CD4-positive, alpha-beta T cell treated with Interleukin-21 for 1 hour (primary cell): ENCODE measurements around the gene FUBP3.

Source experiments
- DNase-seq: peaks from one replicate; pipeline ENCODE4 v3.0.0-alpha.2; 2020

FUBP3 gene

DNA sequence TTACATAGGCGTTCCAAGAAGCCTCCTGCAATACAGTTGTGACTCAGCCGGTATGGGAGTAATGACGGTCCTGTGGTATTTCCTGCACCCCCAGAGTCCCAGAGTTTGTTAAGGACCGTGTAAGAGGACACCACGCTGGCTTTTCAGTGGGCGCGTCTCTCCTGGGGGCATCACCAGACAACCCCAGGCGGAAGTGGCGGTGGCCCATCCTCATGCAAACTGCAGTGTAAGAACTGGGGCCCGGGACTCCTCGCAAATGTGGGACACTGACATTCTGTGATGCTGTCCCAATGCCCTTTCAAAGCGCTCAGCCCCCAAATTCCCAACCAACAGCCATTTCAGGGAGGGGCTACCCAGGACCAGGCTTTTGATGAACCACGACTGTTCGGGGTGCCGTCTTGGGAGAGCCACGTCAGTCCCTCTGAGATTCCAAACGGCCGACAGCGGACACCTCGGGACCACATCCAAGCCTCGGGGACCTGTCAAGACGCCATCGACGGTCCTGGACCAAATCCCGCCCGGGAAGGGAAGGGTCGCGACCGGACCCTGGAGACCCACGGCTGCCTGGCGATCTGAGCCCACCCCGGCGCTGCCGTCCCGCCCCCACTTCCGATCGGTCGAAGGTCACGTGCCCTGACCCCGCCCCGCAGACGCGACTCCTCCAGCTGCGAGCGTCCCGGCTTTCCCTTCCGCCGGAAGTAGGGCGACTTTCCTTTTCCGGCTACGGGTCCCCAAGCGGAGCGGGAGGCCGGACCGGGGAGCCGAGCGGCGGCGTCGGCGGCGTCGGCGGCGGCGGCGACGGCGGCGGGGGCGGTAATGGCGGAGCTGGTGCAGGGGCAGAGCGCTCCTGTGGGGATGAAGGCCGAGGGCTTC, at the start of gene FUBP3:
FUBP3 (plus strand) TSS at position 713 of the 873 bp plus-strand sequence; CDS start at position 817, 104 bp downstream.
- DNase-seq, result peak; percentile 89

DNA sequence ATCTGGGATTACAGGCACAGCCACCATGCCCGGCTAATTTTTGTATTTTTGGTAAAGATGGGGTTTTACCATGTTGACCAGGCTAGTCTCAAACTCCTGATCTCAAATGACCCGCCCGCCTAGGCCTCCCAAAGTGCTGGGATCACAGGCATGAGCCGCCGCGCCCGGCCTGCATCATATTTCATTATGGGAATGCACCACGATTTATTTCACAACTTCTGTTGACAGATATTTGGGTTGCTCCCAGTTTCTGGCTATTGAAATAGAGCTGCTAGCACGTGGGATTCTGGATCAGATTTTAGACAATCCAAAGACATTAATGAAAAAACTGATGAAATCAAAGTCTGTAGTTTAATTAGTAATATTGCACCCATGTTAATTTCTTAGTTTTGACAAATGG, 48.4 kb upstream of the FUBP3 start:
- DNase-seq, result no peak

DNA sequence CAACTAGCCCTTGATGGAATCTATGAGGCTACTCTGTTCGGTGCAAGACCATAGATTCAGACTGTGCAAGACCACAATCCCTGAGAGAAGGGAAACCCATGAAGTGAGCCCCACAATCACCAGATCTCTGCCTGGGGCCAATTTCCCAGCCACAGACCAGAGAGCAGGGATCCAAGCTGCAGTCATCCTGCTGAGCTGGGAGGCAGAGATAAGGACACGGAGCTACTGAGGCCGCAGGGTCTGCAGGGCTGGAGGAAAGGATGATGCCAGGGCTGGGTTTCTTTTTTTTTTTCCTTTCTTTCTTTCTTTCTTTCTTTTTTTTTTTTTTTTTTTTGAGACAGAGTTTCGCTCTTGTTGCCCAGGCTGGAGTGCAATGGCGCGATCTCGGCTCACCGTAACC, 47.7 kb upstream of the FUBP3 start:
- no peak for DNase-seq

- no peak for DNase-seq
Observed at GRCh38 chr9:130532426-130533080, 46.8 kb upstream of the FUBP3 start.

DNA sequence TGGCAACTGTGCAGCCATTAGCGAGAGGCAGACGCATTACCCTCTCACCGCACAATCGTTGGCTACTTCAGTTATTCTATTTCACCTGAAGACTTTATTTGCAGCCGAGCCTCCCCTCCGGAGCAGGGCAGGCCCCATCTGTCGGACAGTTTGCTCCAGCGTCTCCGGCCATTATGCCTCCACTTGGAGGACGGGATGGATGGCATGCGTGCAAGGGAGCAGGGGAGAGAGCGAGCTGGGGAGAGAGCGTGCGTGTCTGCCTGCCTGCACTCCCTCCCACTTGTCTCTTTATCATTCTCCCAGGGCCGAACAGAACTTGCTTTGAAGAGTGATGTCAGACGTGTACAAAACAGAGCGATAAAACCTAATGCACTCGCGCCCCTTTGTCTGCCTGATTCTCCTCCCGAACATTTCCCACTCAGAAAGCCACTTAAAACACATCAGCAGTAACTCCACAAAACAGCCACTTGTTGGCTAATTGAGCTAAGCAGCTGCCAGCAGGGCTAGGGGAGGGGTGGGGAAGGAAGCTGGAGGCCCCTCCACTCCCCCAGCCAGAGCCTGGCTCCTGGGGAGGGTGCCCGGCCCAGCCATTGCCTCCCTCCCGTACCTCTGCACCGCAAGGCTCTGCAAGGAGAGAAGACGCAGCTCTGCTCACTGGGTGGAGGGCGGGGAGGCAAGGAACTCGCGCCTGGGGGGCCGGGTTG, 43.4 kb upstream of the FUBP3 start:
- no peak for DNase-seq

GRCh38 chr9:130536701-130537107, 42.7 kb upstream of the FUBP3 start:
- no peak for DNase-seq

GRCh38 chr9:130537346-130538050, 41.9 kb upstream of the FUBP3 start:
- no peak for DNase-seq

GRCh38 chr9:130539420-130540223, 39.8 kb upstream of the FUBP3 start:
- DNase-seq, result no peak

- DNase-seq, result no peak
Observed at GRCh38 chr9:130541533-130541932, 37.8 kb upstream of the FUBP3 start.

DNA sequence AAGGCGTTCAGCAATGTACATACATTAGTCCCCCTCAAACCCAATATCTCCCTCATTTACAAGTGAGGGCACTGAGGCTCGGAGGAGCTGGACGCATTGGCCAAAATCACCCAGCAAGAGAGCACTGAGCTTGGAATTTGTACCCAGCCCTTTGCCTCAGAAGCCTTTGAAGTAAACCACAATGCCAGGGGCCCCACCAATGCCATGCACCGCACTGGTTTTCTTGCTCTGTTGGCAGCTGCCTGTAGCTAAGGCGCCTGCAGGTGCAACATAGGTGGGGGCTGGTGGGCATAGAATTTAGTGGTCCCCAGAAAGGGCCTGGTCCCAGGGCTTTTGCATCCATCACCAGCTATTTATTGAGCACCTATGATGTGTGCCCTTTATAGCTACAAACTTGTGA, 37.3 kb upstream of the FUBP3 start:
- no peak for DNase-seq

GRCh38 chr9:130542457-130543228, 36.7 kb upstream of the FUBP3 start:
- no peak for DNase-seq

DNA sequence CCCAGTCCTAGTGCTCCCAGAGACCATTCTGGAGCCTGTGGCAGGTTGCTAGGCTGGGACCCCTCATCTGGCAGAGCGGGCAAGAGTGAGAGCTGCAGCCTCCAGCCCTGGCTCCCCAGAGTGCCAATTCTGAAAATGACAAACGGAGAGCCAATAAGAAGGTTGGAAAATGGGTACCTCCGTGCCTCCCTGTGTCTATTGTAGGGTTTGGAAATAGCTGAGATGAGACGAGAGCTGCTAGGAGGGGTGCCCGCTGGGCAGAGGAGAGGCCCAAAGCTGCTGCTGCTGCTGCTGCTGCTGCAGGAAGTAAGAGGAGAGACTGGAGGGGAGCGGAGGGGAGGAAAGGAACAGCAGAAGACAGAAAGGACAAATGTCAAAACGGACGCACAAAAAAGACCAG, 36.0 kb upstream of the FUBP3 start:
- DNase-seq, result no peak

GRCh38 chr9:130543859-130544258, 35.5 kb upstream of the FUBP3 start:
- DNase-seq, result no peak

- DNase-seq, result no peak
Observed at GRCh38 chr9:130544364-130544763, 35.0 kb upstream of the FUBP3 start.

GRCh38 chr9:130548103-130548502, 31.3 kb upstream of the FUBP3 start:
- no peak for DNase-seq

- DNase-seq, result no peak
Observed at GRCh38 chr9:130549093-130549735, 30.2 kb upstream of the FUBP3 start.

DNA sequence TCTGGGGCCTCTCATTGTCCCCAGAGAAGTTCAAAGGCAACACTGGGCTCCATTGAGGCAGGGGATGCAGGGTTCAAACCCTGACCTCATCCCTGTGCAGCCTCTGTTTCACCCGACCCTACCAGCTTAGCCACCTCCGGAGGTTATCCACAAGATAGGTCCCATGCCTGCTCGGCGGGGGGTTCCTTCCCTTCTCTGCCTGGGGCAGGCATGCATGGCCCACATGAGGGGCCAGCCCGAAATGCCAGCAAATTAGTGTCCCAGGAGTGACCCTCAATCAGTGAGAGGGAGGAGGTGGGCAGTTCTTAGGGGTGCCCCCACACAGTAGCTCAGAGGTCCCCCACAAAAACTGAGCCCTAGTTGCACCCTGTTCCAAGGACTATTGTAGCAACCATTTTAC, 24.8 kb upstream of the FUBP3 start:
- DNase-seq, result no peak

DNA sequence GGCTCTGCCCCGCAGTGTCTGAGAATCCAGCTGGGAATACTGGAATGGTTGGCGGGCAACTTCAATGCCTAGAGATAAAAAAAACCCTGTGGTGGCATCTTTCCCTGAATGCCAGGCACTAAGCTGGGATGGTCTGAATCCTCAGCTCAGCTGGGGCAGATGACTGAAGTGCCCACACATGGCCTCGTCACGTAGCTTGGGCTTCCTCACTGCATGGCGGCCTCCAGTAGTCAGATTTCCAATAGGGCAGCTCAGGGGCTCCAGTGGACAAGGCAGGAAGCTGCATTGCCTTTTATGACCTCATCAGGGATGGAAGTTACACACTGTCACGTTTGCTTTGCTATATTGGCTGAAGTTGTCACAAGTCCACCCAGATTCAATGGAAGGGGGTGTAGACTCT, 24.3 kb upstream of the FUBP3 start:
- DNase-seq, result no peak

DNA sequence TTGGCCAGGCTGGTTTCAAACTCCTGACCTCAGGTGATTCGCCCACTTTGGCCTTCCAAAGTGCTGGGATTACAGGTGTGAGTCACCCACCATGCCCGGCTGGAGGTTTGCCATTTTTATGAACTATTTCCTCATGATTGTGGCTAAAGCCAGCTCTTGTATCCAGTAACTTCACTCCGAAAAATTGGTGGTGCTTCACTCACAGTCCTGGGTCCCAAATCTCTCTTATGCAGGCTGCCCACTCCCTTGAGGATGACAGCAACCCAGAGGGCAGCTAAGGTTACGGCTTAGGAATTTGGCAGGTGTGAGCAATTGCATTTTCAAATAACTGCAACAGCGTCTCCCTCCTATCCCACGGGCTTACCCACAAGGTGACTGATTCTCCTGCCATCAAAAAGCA, 23.4 kb upstream of the FUBP3 start:
- no peak for DNase-seq

DNA sequence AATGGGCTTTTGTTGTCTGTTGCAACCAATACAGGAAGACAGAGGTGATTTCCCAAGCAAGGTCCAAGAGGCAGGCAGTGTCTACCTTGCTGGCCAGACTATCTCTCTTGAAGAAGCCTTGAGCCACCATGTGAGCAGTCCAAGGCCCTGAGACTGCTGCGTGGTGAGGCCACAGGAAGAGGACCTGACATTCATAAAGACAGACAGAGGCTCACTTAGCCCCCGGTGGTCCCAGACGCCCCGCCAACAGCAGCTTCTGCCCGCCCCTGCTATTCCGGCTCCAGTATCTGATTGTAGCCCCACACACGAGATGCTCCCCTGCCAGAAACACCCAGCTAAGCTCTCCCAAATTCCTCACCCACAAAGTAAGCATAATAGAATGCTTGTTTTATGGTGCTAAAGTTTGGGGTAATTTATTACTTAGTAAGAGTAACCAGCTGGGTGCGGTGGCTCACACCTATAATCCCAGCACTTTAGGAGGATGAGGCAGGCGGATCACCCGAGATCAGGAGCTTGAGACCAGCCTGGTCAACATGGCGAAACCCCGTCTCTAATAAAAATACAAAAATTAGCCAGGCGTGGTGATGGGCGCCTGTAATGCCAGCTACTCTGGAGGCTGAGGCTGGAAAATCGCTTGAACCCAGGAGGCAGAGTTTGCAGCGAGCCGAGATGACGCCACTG, 22.8 kb upstream of the FUBP3 start:
- no peak for DNase-seq
